HUES6 (cell line): ENCODE measurements around the gene DOLK.

ENCODE experiments used
- H3K27ac ChIP-seq: 2 replicates; pipeline ENCODE4 v1.7.0; 2013; ENCODE audit warnings: low read depth, mild to moderate bottlenecking, low read length, inconsistent platforms
- H3K27me3 ChIP-seq: 2 replicates; pipeline ENCODE4 v1.6.1; 2013; ENCODE audit warnings: low read length; ENCODE audit not compliant: control insufficient read depth, insufficient read depth
- H3K36me3 ChIP-seq: 2 replicates; pipeline ENCODE4 v1.6.1; 2013; ENCODE audit warnings: low read length; ENCODE audit not compliant: control insufficient read depth, insufficient read depth
- H3K4me1 ChIP-seq: 2 replicates; pipeline ENCODE4 v1.6.1; 2013; ENCODE audit warnings: low read length; ENCODE audit not compliant: control insufficient read depth, insufficient read depth
- H3K4me3 ChIP-seq: 2 replicates; pipeline ENCODE4 v1.5.1; 2013; ENCODE audit warnings: low read depth, low read length
- H3K9ac ChIP-seq: one replicate; pipeline ENCODE4 v1.6.1; 2013; ENCODE audit warnings: mild to moderate bottlenecking, low read length
- H3K9me3 ChIP-seq: 2 replicates; pipeline ENCODE4 v1.6.1; 2013; ENCODE audit warnings: low read depth, low read length; ENCODE audit not compliant: control insufficient read depth, insufficient read depth

DOLK gene

DNA sequence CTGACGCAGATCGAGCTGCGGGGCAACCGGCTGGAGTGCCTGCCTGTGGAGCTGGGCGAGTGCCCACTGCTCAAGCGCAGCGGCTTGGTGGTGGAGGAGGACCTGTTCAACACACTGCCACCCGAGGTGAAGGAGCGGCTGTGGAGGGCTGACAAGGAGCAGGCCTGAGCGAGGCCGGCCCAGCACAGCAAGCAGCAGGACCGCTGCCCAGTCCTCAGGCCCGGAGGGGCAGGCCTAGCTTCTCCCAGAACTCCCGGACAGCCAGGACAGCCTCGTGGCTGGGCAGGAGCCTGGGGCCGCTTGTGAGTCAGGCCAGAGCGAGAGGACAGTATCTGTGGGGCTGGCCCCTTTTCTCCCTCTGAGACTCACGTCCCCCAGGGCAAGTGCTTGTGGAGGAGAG lies 31.2 kb downstream of the DOLK start:
- Histone ChIP-seq H3K4me3 (no peak overlapping the region), H3K27me3 (no peaks in the 10 kb centered on the region), H3K27ac (no peak overlapping the region), H3K9ac (no peak overlapping the region), H3K9me3 (no peaks in the 10 kb centered on the region), H3K36me3 (peaks cover 51% of the 10 kb centered on the region), H3K4me1 (peaks cover 35% of the 10 kb centered on the region)

- H3K9ac ChIP-seq = no peak overlapping the region
- H3K4me3 ChIP-seq = no peak overlapping the region
- H3K27me3 ChIP-seq = no peaks in the 10 kb centered on the region
- H3K27ac ChIP-seq = no peak overlapping the region; the same call in 1 of the 2 replicates
- no peaks in the 10 kb centered on the region for H3K9me3 ChIP-seq
- H3K36me3 ChIP-seq = peaks cover 67% of the 10 kb centered on the region
- peaks cover 34% of the 10 kb centered on the region for H3K4me1 ChIP-seq
Observed at GRCh38 chr9:128913995-128914772, 33.2 kb downstream of the DOLK start.

GRCh38 chr9:128913048-128913900 lies 34.1 kb downstream of the DOLK start:
- Histone ChIP-seq H3K27ac (peak overlapping the region; percentile 78; the same call in 1 of the 2 replicates), H3K4me3 (peak overlapping the region; percentile 22; the same call in 1 of the 2 replicates), H3K9me3 (no peaks in the 10 kb centered on the region), H3K9ac (peak overlapping the region; percentile 62), H3K27me3 (no peaks in the 10 kb centered on the region), H3K36me3 (peaks cover 74% of the 10 kb centered on the region), H3K4me1 (peaks cover 32% of the 10 kb centered on the region)

GRCh38 chr9:128912270-128912853 lies 35.0 kb downstream of the DOLK start:
- H3K9ac ChIP-seq = peak overlapping the region; percentile 83
- peaks cover 74% of the 10 kb centered on the region for H3K36me3 ChIP-seq
- H3K27me3 ChIP-seq = no peaks in the 10 kb centered on the region
- H3K27ac ChIP-seq = peak overlapping the region; percentile 92
- H3K4me3 ChIP-seq = peak overlapping the region; percentile 22; the same call in 1 of the 2 replicates
- H3K9me3 ChIP-seq = no peaks in the 10 kb centered on the region
- peaks cover 32% of the 10 kb centered on the region for H3K4me1 ChIP-seq

DNA sequence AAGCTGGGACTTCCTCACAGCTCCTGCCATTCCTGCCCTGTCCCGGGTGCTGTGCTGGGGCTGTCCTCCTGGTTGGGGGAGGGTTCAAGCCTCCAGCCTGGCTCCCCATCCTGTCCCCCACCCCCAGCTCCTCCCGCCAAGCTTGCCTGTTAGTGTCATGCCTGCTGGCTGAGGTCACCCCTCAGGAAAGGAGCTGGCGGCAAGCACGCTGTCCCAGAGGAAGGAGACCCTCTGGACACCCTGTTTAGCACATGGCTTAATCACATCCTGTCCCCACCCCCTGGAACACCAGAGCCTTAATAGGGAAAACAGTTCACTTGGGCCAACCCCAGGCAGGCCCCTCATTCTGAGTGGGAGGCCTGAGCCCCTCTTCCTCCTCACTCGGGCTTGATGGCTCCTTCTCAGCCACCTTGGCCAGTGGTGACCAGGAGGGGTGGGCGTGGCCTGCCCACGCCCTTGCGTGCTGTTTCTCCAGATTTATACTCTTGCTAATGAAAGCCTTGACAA lies 35.8 kb downstream of the DOLK start:
- peak overlapping the region; percentile 83 for H3K9ac ChIP-seq
- H3K27ac ChIP-seq = peak overlapping the region; percentile 92
- no peaks in the 10 kb centered on the region for H3K9me3 ChIP-seq
- peaks cover 32% of the 10 kb centered on the region for H3K4me1 ChIP-seq
- H3K4me3 ChIP-seq = peak overlapping the region; percentile 19; the same call in 1 of the 2 replicates
- H3K27me3 ChIP-seq = no peaks in the 10 kb centered on the region
- peaks cover 75% of the 10 kb centered on the region for H3K36me3 ChIP-seq

DNA sequence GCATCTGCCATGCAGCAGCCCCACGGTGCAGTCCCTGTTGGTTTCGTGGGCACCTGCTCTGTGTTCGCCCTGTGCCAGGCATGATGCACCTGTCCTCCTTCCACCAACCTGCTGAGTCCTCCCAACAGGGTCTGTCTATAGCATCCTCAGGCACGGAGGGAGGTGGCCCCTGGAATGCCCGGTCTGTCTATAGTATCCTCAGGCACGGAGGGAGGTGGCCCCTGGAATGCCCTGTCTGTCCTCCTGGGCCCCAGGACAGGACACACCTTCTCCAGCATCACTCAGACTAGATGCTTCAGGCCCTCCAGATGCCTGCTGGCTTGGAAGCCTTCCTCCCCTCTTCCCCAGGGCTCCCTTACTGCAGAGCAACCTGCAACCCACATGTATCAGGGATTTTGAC lies 36.5 kb downstream of the DOLK start:
- peaks cover 70% of the 10 kb centered on the region for H3K36me3 ChIP-seq

GRCh38 chr9:128909859-128910258 lies 37.5 kb downstream of the DOLK start:
- Histone ChIP-seq H3K9me3 (no peaks in the 10 kb centered on the region), H3K27me3 (no peaks in the 10 kb centered on the region), H3K9ac (no peak overlapping the region), H3K27ac (no peak overlapping the region), H3K4me1 (peaks cover 32% of the 10 kb centered on the region), H3K36me3 (peaks cover 65% of the 10 kb centered on the region), H3K4me3 (no peak overlapping the region)

More for the DNA sequence above, 36.5 kb downstream of the DOLK start:
- H3K4me1 ChIP-seq = peaks cover 32% of the 10 kb centered on the region
- H3K9me3 ChIP-seq = no peaks in the 10 kb centered on the region
- peak overlapping the region; percentile 92; the same call in 1 of the 2 replicates for H3K27ac ChIP-seq
- peak overlapping the region; percentile 83 for H3K9ac ChIP-seq
- H3K27me3 ChIP-seq = no peaks in the 10 kb centered on the region
- no peak overlapping the region for H3K4me3 ChIP-seq

GRCh38 chr9:128908372-128908771 lies 39.0 kb downstream of the DOLK start:
- Histone ChIP-seq H3K36me3 (peaks cover 55% of the 10 kb centered on the region), H3K27ac (no peak overlapping the region), H3K4me1 (peaks cover 28% of the 10 kb centered on the region), H3K4me3 (no peak overlapping the region), H3K9ac (no peak overlapping the region), H3K27me3 (no peaks in the 10 kb centered on the region), H3K9me3 (no peaks in the 10 kb centered on the region)

GRCh38 chr9:128906741-128907140 lies 40.7 kb downstream of the DOLK start:
- H3K4me3 ChIP-seq = no peak overlapping the region
- no peak overlapping the region for H3K9ac ChIP-seq
- no peak overlapping the region for H3K27ac ChIP-seq

GRCh38 chr9:128905964-128906363 lies 41.4 kb downstream of the DOLK start:
- Histone ChIP-seq H3K27me3 (no peaks in the 10 kb centered on the region), H3K4me3 (no peak overlapping the region), H3K9ac (no peak overlapping the region), H3K4me1 (peaks cover 6% of the 10 kb centered on the region), H3K9me3 (no peaks in the 10 kb centered on the region), H3K36me3 (peaks cover 57% of the 10 kb centered on the region), H3K27ac (no peak overlapping the region)

More at GRCh38 chr9:128906741-128907140, 40.7 kb downstream of the DOLK start:
- Histone ChIP-seq H3K36me3 (peaks cover 59% of the 10 kb centered on the region), H3K4me1 (peaks cover 14% of the 10 kb centered on the region), H3K9me3 (no peaks in the 10 kb centered on the region), H3K27me3 (no peaks in the 10 kb centered on the region)
